Osteoblast (primary cell): ENCODE measurements around the gene IQCH. TPM values are rescaled to one million over a fixed set of nuclear protein-coding genes. Genes with fewer than 3 reads are reported as not detected.
"Not testable (repeated sequence)": the region's sequence is repeated elsewhere in the genome, so short reads cannot be mapped to it uniquely, and the experiment has no call there.

ENCODE experiments used
- DNase-seq: peaks from one replicate; pipeline ENCODE4 v3.0.0; 2011; ENCODE audit warnings: low spot score, mixed read lengths; ENCODE audit not compliant: insufficient read length; ENCODE audit errors: missing footprints
- H2AFZ ChIP-seq: 2 replicates; pipeline ENCODE4 v1.6.0; 2011; ENCODE audit warnings: mild to moderate bottlenecking, low read length
- H3K27ac ChIP-seq: 2 replicates; pipeline ENCODE4 v1.5.1; 2011; ENCODE audit warnings: mild to moderate bottlenecking, low read depth, low read length, moderate library complexity
- H3K27me3 ChIP-seq: 2 replicates; pipeline ENCODE4 v1.6.0; 2012; ENCODE audit warnings: mild to moderate bottlenecking, control low read depth, inconsistent platforms, low read length, moderate library complexity; ENCODE audit not compliant: insufficient read depth
- H3K36me3 ChIP-seq: 2 replicates; pipeline ENCODE4 v1.5.1; 2011; ENCODE audit warnings: mild to moderate bottlenecking, low read length, control low read depth, moderate library complexity; ENCODE audit not compliant: insufficient read depth
- H3K4me1 ChIP-seq: 2 replicates; pipeline ENCODE4 v1.5.1; 2011; ENCODE audit warnings: mild to moderate bottlenecking, low read length, control low read depth, moderate library complexity; ENCODE audit not compliant: insufficient read depth
- H3K4me2 ChIP-seq: 2 replicates; pipeline ENCODE4 v1.6.0; 2011; ENCODE audit warnings: mild to moderate bottlenecking, low read length; ENCODE audit not compliant: insufficient read depth
- H3K4me3 ChIP-seq: fragments of 200-600 bp; sonication (generic); 3 replicates; pipeline ENCODE4 v1.5.1; 2012; ENCODE audit warnings: mild to moderate bottlenecking, low read length, inconsistent platforms; ENCODE audit not compliant: insufficient read depth
- H3K79me2 ChIP-seq: 2 replicates; pipeline ENCODE4 v1.6.0; 2012; ENCODE audit warnings: mild to moderate bottlenecking, low read length, control low read depth, inconsistent platforms; ENCODE audit not compliant: insufficient read depth
- H3K9me3 ChIP-seq: 2 replicates; pipeline ENCODE4 v1.5.1; 2011; ENCODE audit warnings: low read depth, low read length, control low read depth
- H4K20me1 ChIP-seq: 2 replicates; pipeline ENCODE4 v1.6.0; 2012; ENCODE audit warnings: mild to moderate bottlenecking, low read length, control low read depth; ENCODE audit not compliant: insufficient read depth
- total RNA-seq: library from RNA; depleted of rRNA; stranded (reverse); fragments of >200 nt; gene quantifications from 2 replicates; pipeline ENCODE4 v1.2.3, GENCODE V29; 2012
- TF ChIP-seq, protein P1 (sequence below): IDR thresholded peaks from 2 replicates; pipeline ENCODE4 v1.5.1; 2011; ENCODE audit warnings: mild to moderate bottlenecking, low read depth, low read length, moderate library complexity; ENCODE audit errors: extremely low read depth

IQCH gene
- total RNA-seq, 1 donor = 5.8 TPM

DNA sequence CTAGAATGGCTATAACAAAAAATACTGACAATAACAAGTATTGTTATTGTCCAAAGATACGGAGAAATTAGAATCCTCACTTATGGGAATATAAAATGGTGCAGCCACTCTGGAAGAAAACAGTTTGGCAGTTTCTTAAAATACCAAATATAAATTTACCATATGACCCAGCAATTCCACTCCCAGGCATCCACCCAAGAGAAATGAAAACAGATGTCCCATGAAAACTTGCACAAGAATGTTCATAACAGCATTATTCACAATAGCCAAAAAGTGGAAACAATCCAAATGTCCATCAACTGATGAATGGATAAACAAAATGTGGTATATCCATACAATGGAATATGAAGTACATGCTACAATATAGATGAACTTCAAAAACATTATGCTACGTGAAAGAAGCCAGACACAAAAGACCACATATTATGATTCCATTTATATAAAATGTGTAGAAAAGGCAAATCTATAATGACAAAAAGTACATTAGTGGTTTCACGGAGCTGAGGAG lies 9.6 kb upstream of the IQCH start:
- H3K36me3 ChIP-seq = peaks cover 5% of the 10 kb centered on the region
- peaks cover 21% of the 10 kb centered on the region for H3K4me1 ChIP-seq
- no peak overlapping the region for H3K27ac ChIP-seq
- no peaks in the 10 kb centered on the region for H4K20me1 ChIP-seq
- no peaks in the 10 kb centered on the region for H3K9me3 ChIP-seq
- TF ChIP-seq, protein P1, sequence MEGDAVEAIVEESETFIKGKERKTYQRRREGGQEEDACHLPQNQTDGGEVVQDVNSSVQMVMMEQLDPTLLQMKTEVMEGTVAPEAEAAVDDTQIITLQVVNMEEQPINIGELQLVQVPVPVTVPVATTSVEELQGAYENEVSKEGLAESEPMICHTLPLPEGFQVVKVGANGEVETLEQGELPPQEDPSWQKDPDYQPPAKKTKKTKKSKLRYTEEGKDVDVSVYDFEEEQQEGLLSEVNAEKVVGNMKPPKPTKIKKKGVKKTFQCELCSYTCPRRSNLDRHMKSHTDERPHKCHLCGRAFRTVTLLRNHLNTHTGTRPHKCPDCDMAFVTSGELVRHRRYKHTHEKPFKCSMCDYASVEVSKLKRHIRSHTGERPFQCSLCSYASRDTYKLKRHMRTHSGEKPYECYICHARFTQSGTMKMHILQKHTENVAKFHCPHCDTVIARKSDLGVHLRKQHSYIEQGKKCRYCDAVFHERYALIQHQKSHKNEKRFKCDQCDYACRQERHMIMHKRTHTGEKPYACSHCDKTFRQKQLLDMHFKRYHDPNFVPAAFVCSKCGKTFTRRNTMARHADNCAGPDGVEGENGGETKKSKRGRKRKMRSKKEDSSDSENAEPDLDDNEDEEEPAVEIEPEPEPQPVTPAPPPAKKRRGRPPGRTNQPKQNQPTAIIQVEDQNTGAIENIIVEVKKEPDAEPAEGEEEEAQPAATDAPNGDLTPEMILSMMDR = no peak
- peaks cover 93% of the 10 kb centered on the region for H3K79me2 ChIP-seq
- H3K4me3 ChIP-seq = no peak overlapping the region
- DNase-seq = no peak
- H3K4me2 ChIP-seq = no peak overlapping the region
- H2AFZ ChIP-seq = no peak overlapping the region
- H3K27me3 ChIP-seq = no peaks in the 10 kb centered on the region

DNA sequence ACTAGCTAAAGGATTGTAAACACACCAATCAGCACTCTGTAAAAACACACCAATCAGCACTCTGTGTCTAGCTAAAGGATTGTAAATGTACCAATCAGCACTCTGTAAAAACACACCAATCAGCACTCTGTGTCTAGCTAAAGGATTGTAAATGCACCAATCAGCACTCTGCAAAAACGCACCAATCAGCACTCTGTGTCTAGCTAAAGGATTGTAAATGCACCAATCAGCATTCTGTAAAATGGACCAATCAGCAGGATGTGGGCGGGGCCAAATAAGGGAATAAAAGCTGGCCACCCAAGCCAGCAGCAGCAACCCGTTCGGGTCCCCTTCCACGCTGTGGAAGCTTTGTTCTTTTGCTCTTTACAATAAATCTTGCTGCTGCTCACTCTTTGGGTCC lies 8.0 kb upstream of the IQCH start:
- Histone ChIP-seq H3K4me1 (peaks cover 18% of the 10 kb centered on the region), H3K79me2 (peaks cover 93% of the 10 kb centered on the region)
- not testable (repeated sequence) for H3K27me3 ChIP-seq, H2AFZ ChIP-seq, H4K20me1 ChIP-seq, H3K36me3 ChIP-seq, H3K27ac ChIP-seq, H3K4me2 ChIP-seq, DNase-seq, H3K4me3 ChIP-seq, H3K9me3 ChIP-seq

DNA sequence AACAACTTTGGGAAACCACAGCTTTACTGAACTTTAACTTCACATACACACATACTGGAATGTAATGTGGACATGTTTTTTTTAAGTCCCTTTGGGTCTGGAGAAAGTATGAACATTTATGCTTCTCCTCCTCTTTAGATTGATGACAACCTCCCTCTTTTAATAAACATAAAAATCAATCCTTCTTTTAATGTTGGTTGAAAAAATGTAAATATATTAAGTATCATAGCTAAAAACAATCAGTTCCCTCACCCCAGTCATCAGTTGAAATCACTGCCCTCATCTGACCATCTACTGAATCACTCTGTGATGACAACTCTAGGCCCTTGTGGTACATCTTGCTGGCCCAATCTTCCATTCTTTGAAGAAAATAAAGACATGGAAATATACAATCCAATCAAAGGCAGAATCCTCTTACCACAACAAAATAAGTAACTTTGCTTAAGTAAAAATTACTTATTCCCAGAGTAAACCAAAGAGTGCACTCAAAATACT lies 6.5 kb upstream of the IQCH start:
- no peaks in the 10 kb centered on the region for H3K27me3 ChIP-seq
- H3K4me2 ChIP-seq = no peak overlapping the region
- peaks cover 21% of the 10 kb centered on the region for H3K4me1 ChIP-seq
- H3K4me3 ChIP-seq = no peak overlapping the region
- no peak overlapping the region for H2AFZ ChIP-seq
- peak; percentile 47 for DNase-seq
- peak overlapping the region; percentile 80 for H3K27ac ChIP-seq
- H3K9me3 ChIP-seq = no peaks in the 10 kb centered on the region
- TF ChIP-seq, protein P1 = no peak
- H4K20me1 ChIP-seq = peaks cover 6% of the 10 kb centered on the region
- H3K36me3 ChIP-seq = peaks cover 5% of the 10 kb centered on the region
- H3K79me2 ChIP-seq = peaks cover 96% of the 10 kb centered on the region

DNA sequence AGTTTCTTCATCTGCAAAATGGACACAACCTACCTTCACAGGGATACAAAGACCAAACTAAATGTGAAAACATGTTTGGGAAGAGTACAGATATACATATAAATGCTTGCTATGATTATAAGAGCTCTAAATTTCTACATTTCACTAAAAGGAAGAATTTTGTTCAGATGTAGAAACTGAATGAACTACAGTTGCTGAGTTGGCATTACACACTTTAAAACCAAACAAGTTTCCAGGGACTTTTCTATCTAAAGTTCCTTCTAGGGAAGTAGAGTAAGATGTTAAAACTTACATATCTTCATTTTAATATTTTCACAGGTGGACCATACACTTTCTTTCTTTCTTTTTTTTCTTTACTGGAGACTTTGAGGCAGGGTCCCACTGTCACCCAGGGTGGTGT lies 4.8 kb upstream of the IQCH start:
- peaks cover 92% of the 10 kb centered on the region for H3K79me2 ChIP-seq
- TF ChIP-seq, protein P1 = no peak
- DNase-seq = peak; percentile 18

More for the DNA sequence above, 4.8 kb upstream of the IQCH start:
- Histone ChIP-seq H3K4me2 (no peak overlapping the region), H3K27ac (no peak overlapping the region), H3K27me3 (no peaks in the 10 kb centered on the region), H4K20me1 (peaks cover 6% of the 10 kb centered on the region), H2AFZ (no peak overlapping the region), H3K9me3 (no peaks in the 10 kb centered on the region), H3K4me1 (peaks cover 23% of the 10 kb centered on the region), H3K36me3 (peaks cover 5% of the 10 kb centered on the region), H3K4me3 (no peak overlapping the region)
